ENCODE data around the gene CRACR2B.

- TF ChIP-seq FOXM1 (IDR thresholded peaks at IDR 0.05; ENCODE audit: borderline replicate concordance) (no peak), ELF4 (IDR thresholded peaks at IDR 0.05) (no peak), FOXA1 (IDR thresholded peaks at IDR 0.05) (no peak), ZNF384 (IDR thresholded peaks at IDR 0.05) (no peak), FOXK2 (IDR thresholded peaks at IDR 0.05) (no peak), HDGF (IDR thresholded peaks at IDR 0.05; ENCODE audit: borderline replicate concordance) (no peak)
- TF ChIP-seq, protein P1, sequence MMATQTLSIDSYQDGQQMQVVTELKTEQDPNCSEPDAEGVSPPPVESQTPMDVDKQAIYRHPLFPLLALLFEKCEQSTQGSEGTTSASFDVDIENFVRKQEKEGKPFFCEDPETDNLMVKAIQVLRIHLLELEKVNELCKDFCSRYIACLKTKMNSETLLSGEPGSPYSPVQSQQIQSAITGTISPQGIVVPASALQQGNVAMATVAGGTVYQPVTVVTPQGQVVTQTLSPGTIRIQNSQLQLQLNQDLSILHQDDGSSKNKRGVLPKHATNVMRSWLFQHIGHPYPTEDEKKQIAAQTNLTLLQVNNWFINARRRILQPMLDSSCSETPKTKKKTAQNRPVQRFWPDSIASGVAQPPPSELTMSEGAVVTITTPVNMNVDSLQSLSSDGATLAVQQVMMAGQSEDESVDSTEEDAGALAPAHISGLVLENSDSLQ (IDR thresholded peaks at IDR 0.05), result no peak
Measured at GRCh38 chr11:818396-819128, 9.2 kb upstream of the CRACR2B start, which contains the start of gene PNPLA2.

All from HEK293T (cell line).